Parathyroid adenoma (tissue), 2 donors: ENCODE measurements around the gene ARL4A.

Experiments
- H2AFZ ChIP-seq: fragments of 300-600 bp; sonication (generic); one replicate; pipeline ENCODE4 v1.7.0; 2017; ENCODE audit warnings: antibody characterized with exemption, mild to moderate bottlenecking
- H3K27ac ChIP-seq: fragments of 300-600 bp; sonication (generic); one replicate; pipeline ENCODE4 v1.7.0; 2017
- H3K27me3 ChIP-seq: fragments of 300-600 bp; sonication (generic); one replicate; pipeline ENCODE4 v1.7.0; 2017; ENCODE audit warnings: low read length; ENCODE audit not compliant: control insufficient read depth, insufficient read depth
- H3K36me3 ChIP-seq: fragments of 300-600 bp; sonication (generic); one replicate; pipeline ENCODE4 v1.7.0; 2017; ENCODE audit warnings: low read length; ENCODE audit not compliant: control insufficient read depth, insufficient read depth
- H3K4me1 ChIP-seq: fragments of 300-600 bp; sonication (generic); one replicate; pipeline ENCODE4 v1.7.0; 2017; ENCODE audit warnings: control low read depth
- H3K4me2 ChIP-seq: fragments of 300-600 bp; sonication (generic); one replicate; pipeline ENCODE4 v1.7.0; 2017; ENCODE audit warnings: low read length
- H3K4me3 ChIP-seq: fragments of 300-600 bp; sonication (generic); one replicate; pipeline ENCODE4 v1.7.0; 2017; ENCODE audit warnings: low read depth, low read length
- H3K79me2 ChIP-seq: fragments of 300-600 bp; sonication (generic); one replicate; pipeline ENCODE4 v1.7.0; 2017; ENCODE audit warnings: control low read depth
- H3K9ac ChIP-seq: fragments of 300-600 bp; sonication (generic); one replicate; pipeline ENCODE4 v1.7.0; 2017; ENCODE audit warnings: mild to moderate bottlenecking
- H3K9me3 ChIP-seq: fragments of 300-600 bp; sonication (generic); one replicate; pipeline ENCODE4 v1.7.0; 2017; ENCODE audit warnings: low read length; ENCODE audit not compliant: control insufficient read depth
- TF ChIP-seq, protein P1 (sequence below): fragments of 300-600 bp; sonication (generic); IDR thresholded peaks from one replicate; pipeline ENCODE4 v1.7.0; 2017; ENCODE audit warnings: antibody characterized with exemption, mild to moderate bottlenecking
- donor health status: primary hyperparathyroidism.

Gene ARL4A

DNA sequence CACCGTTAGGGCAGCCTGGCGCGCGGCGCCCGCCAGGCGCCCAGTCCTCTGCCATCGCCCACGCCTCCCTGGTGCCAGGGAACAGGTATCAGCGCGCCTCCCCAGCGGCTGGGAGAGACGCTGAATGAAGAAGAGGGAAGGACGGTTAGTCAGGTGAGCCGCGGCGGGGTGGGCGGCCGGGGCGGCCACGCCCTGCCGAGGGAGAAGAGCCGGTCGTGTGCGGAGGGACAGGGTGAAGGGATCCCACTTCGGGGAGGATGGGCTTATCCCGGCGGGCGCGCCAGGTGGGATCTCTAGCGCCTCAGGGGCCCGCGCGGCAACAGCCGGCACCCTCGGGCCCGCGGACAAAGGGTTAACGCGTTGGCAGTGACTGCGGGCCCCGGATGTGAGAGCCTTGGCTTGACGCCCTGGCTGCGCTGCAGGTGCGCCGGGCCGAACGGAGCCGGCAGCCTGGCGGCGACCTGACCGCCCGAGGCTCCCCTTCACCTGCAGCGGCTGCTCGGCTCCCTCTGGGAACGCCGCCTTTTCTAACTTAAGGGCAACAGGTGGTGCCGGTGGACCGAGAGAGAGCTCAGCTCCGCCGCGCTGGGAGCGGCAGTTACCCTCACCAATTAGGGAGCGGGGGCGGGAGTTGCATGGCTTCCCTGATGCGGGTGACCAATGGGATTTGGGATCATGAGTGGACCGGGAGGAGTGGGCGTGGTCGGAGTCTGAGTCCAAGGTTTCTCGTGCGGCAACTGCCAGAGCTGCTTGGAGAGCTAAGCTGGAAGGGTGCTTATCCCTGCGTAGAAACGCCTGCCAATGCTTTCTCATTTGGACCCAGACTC, at the start of gene ARL4A:
Gene ARL4A, plus strand, starts transcription at position 743 of the 827 bp plus-strand sequence. CDS start 622 bp downstream, outside the sequence.
- Histone ChIP-seq H3K79me2 (no peaks in the 10 kb centered on the region), H3K4me2 (peak within 1 kb of the TSS; percentile 78), H3K4me1 (no peaks in the 10 kb centered on the region), H3K27ac (peak within 1 kb of the TSS; percentile 92), H3K9me3 (no peaks in the 10 kb centered on the region), H3K4me3 (peak within 1 kb of the TSS; percentile 74), H3K27me3 (no peaks in the 10 kb centered on the region), H3K36me3 (no peaks in the 10 kb centered on the region), H3K9ac (peak within 1 kb of the TSS; percentile 6), H2AFZ (peak within 1 kb of the TSS; percentile 99)
- TF ChIP-seq, protein P1, sequence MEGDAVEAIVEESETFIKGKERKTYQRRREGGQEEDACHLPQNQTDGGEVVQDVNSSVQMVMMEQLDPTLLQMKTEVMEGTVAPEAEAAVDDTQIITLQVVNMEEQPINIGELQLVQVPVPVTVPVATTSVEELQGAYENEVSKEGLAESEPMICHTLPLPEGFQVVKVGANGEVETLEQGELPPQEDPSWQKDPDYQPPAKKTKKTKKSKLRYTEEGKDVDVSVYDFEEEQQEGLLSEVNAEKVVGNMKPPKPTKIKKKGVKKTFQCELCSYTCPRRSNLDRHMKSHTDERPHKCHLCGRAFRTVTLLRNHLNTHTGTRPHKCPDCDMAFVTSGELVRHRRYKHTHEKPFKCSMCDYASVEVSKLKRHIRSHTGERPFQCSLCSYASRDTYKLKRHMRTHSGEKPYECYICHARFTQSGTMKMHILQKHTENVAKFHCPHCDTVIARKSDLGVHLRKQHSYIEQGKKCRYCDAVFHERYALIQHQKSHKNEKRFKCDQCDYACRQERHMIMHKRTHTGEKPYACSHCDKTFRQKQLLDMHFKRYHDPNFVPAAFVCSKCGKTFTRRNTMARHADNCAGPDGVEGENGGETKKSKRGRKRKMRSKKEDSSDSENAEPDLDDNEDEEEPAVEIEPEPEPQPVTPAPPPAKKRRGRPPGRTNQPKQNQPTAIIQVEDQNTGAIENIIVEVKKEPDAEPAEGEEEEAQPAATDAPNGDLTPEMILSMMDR: no peak

DNA sequence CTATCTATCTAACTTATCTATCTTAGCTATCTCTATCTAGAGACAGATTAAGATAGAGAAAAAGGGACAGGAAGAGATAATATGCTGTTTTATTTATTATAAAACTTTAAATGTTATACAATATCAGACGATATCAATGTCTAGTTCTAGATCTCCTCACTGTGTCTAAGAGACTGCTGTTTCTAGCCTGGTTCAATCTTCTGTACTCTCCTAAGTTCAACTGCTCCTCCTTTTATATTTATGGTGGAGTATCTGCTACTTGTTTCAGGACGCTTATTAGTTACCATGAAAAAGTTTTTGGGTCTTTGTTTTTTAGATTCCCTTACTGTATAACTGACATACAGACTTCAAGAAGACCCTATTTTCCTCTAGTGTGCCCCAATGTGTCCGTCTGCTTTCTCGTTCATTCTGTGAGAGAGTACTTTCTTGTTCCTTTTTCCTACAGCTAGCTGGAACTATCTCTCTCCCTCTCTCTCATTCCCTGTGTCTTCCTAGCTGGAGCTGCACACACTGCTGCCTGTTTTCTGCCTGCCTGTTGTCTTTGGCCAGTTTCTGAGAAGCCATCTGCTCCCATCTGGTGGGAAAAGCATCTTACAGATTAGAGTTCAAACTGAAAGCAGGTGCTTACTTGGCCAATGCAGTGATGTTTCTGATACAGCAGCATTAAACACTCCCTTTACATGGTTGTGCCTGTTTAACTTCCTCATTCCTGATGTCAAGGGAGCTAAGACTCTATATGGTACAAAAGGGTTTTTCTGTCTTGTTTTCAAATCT, 49.4 kb upstream of the ARL4A start:
- H2AFZ ChIP-seq: no peak overlapping the region
- peaks cover 4% of the 10 kb centered on the region for H3K4me1 ChIP-seq
- H3K27ac ChIP-seq: no peak overlapping the region
- TF ChIP-seq, protein P1: no peak
- H3K27me3 ChIP-seq: no peaks in the 10 kb centered on the region
- H3K9ac ChIP-seq: no peak overlapping the region
- H3K9me3 ChIP-seq: no peaks in the 10 kb centered on the region
- H3K79me2 ChIP-seq: no peaks in the 10 kb centered on the region
- H3K4me3 ChIP-seq: no peak overlapping the region
- H3K4me2 ChIP-seq: no peak overlapping the region
- no peaks in the 10 kb centered on the region for H3K36me3 ChIP-seq

DNA sequence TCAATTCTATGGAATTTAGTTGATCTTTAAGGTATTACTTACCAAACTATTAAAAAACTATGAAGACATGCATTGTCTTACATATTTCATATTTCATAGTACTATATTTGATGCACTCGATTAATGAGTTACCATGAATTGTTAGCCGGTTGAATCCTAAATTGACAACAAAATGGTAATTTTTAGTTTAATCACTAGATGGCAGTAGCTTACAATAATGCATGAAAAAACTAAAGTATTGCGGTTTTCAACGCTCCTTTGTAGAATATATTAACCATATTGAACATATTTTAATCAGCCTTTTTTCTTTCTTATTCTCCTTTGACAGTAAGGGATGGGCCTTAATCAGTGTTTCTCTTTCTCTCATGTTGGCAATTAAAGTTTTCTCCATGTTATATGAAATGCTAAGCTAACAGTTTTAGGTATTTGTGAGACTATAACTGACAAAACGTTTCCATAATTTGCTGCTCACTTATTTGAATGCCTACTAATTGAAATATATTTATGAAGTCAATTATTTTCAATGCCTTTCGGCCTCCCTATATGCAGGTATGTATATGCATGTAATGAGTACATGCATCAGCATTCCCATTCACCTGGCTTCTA, 48.5 kb upstream of the ARL4A start:
- Histone ChIP-seq H3K4me1 (peaks cover 4% of the 10 kb centered on the region), H3K27ac (no peak overlapping the region), H3K9me3 (no peaks in the 10 kb centered on the region), H2AFZ (no peak overlapping the region), H3K36me3 (no peaks in the 10 kb centered on the region), H3K4me3 (no peak overlapping the region), H3K4me2 (no peak overlapping the region), H3K79me2 (no peaks in the 10 kb centered on the region), H3K9ac (no peak overlapping the region), H3K27me3 (no peaks in the 10 kb centered on the region)
- TF ChIP-seq, protein P1: peak; percentile 65

GRCh38 chr7:12640299-12641096, 46.9 kb upstream of the ARL4A start:
- no peak overlapping the region for H3K4me3 ChIP-seq
- no peaks in the 10 kb centered on the region for H3K9me3 ChIP-seq
- no peak overlapping the region for H3K27ac ChIP-seq
- H3K4me2 ChIP-seq: no peak overlapping the region
- no peaks in the 10 kb centered on the region for H3K27me3 ChIP-seq
- TF ChIP-seq, protein P1: no peak
- H3K9ac ChIP-seq: no peak overlapping the region
- peaks cover 4% of the 10 kb centered on the region for H3K4me1 ChIP-seq
- H2AFZ ChIP-seq: no peak overlapping the region
- no peaks in the 10 kb centered on the region for H3K36me3 ChIP-seq
- H3K79me2 ChIP-seq: no peaks in the 10 kb centered on the region
